K562 (cell line): ENCODE data around the gene BRF1. TPM values are rescaled to one million over a fixed set of nuclear protein-coding genes. Genes with fewer than 3 reads are reported as not detected.

Experiments
- ATAC-seq: fragments of 200-7000 bp; cut with Tn5 transposase; 3 replicates; pipeline ENCODE4 v1.9.1; 2020; ENCODE audit warnings: moderate library complexity
- BruUV-seq: library from RNA; stranded (reverse); fragments of 400-500 nt; replicated peaks from 2 replicates; lab custom pipeline; 2021; lab: Mats Ljungman, UMichigan
- CTCF ChIA-PET: fragments of 300-600 bp; formaldehyde crosslinking; extraction: SDS; loops from one replicate; lab custom pipeline; 2021; ENCODE audit warnings: low intra/inter-chr PET ratio; lab: Yijun Ruan, JAX
- POLR2A ChIA-PET: fragments of 300-600, 350-650 bp; sonication (Branson Sonifier 250); formaldehyde crosslinking; extraction: SDS; loops from one replicate; lab custom pipeline; 2021; ENCODE audit warnings: antibody characterized with exemption, inconsistent platforms; lab: Yijun Ruan, JAX
- DNase-seq, 4 experiments: peaks; one replicate each; pipeline versions ENCODE4 v3.0.0 to v3.0.0-alpha.2; 2011 to 2018; ENCODE audit warnings: low spot score in 3 of 4, mixed read lengths in 3 of 4; ENCODE audit errors: extremely low read depth in 1 of 4
- FAIRE-seq: peaks from 2 replicates; lab custom pipeline; 2011; peaks lifted over from hg19 to GRCh38; lab: Jason Lieb, UNC
- H2AFZ ChIP-seq: 2 replicates; pipeline ENCODE4 v1.6.0; 2011; ENCODE audit warnings: low read depth, low read length, control low read depth, inconsistent platforms
- H3K27ac ChIP-seq: fragments of 200-600 bp; 3 replicates; pipeline ENCODE4 v1.8.0; 2011; ENCODE audit warnings: low read depth, mild to moderate bottlenecking, control low read depth, inconsistent platforms, low read length, moderate library complexity, mixed read lengths; ENCODE audit errors: extremely low read depth
- H3K27me3 ChIP-seq, 2 experiments: fragments of 300-600 bp in 1 of 2; 2 replicates in 1 of 2; 3 replicates in 1 of 2; pipeline versions ENCODE4 v1.6.0 to v1.8.0; 2011; ENCODE audit warnings: inconsistent platforms in 2 of 2, low read length in 2 of 2, mild to moderate bottlenecking in 1 of 2, mixed read lengths in 1 of 2, moderate library complexity in 1 of 2; ENCODE audit not compliant: control insufficient read depth in 2 of 2, insufficient read depth in 2 of 2
- H3K36me3 ChIP-seq: fragments of 300-600 bp; 3 replicates; pipeline ENCODE4 v1.8.0; 2011; ENCODE audit warnings: mild to moderate bottlenecking, low read length, inconsistent platforms; ENCODE audit not compliant: control insufficient read depth, insufficient read depth
- H3K4me1 ChIP-seq, 2 experiments: fragments of 200-600 bp in 1 of 2; replicated peaks in 1 of 2; 2 replicates in 1 of 2; 3 replicates in 1 of 2; pipeline versions ENCODE4 v1.5.1 to v1.8.0; 2011; ENCODE audit warnings: inconsistent platforms in 2 of 2, low read length in 2 of 2, mild to moderate bottlenecking in 1 of 2, mixed read lengths in 1 of 2, moderate library complexity in 1 of 2; ENCODE audit not compliant: control insufficient read depth in 2 of 2, insufficient read depth in 2 of 2
- H3K4me2 ChIP-seq: 2 replicates; pipeline ENCODE4 v1.6.1; 2011; ENCODE audit warnings: low read length, control low read depth, inconsistent platforms, mixed read lengths; ENCODE audit not compliant: insufficient read depth
- H3K4me3 ChIP-seq: fragments of 200-600 bp; sonication (generic), shearing (Covaris generic); 2 replicates; pipeline ENCODE4 v1.5.1; 2016; ENCODE audit warnings: control low read depth, inconsistent platforms
- H3K79me2 ChIP-seq: fragments of 200-600 bp; 3 replicates; pipeline ENCODE4 v1.8.0; 2011; ENCODE audit warnings: low read length, inconsistent platforms; ENCODE audit not compliant: control insufficient read depth, insufficient read depth
- H3K9ac ChIP-seq, 2 experiments: 2 replicates each; pipeline versions ENCODE4 v1.6.0 to v1.6.1; 2011; ENCODE audit warnings: low read depth in 2 of 2, low read length in 2 of 2, control low read depth in 1 of 2, inconsistent platforms in 1 of 2, mild to moderate bottlenecking in 1 of 2, mixed read lengths in 1 of 2; ENCODE audit not compliant: insufficient read depth in 1 of 2
- H3K9me1 ChIP-seq: one replicate; pipeline ENCODE4 v1.6.0; 2011; ENCODE audit warnings: inconsistent platforms, mild to moderate bottlenecking, low read length, moderate library complexity; ENCODE audit not compliant: control insufficient read depth, insufficient read depth
- H3K9me3 ChIP-seq: replicated peaks from 2 replicates; pipeline ENCODE4 v1.5.1; 2011; ENCODE audit warnings: low read depth, low read length, inconsistent platforms; ENCODE audit not compliant: control insufficient read depth, insufficient read depth
- H4K20me1 ChIP-seq: replicated peaks from 2 replicates; pipeline ENCODE4 v1.6.1; 2011; ENCODE audit warnings: low read length, inconsistent platforms, mixed read lengths; ENCODE audit not compliant: control insufficient read depth, insufficient read depth
- FOXA3 ChIP-seq, 2 experiments: fragments of 450-650 bp in 1 of 2; sonication (generic) in 1 of 2; formaldehyde crosslinking; IDR thresholded peaks in 1 of 2; conservative IDR thresholded peaks in 1 of 2; 2 replicates each; pipeline versions ENCODE4 v1.4.0 to v1.8.0; 2020 to 2022; ENCODE audit warnings: mild to moderate bottlenecking in 2 of 2, missing genetic modification reagents in 1 of 2
- MTA3 ChIP-seq: fragments of 450-650 bp; formaldehyde crosslinking; IDR thresholded peaks from 2 replicates; pipeline ENCODE4 v1.6.1; 2017; ENCODE audit warnings: mild to moderate bottlenecking, borderline replicate concordance
- NFE2 ChIP-seq: IDR thresholded peaks from 2 replicates; pipeline ENCODE4 v1.6.1; 2014; ENCODE audit warnings: antibody characterized with exemption, low read depth
- PHB2 ChIP-seq: fragments of 450-650 bp; IDR thresholded peaks from 2 replicates; pipeline ENCODE4 v1.6.1; 2017; ENCODE audit warnings: low read depth
- PURB ChIP-seq: sonication (generic); formaldehyde crosslinking; IDR thresholded peaks from 2 replicates; pipeline ENCODE4 v1.9.0; 2021; ENCODE audit warnings: low read depth, mild to moderate bottlenecking, missing genetic modification reagents
- PYGO2 ChIP-seq: fragments of 450-650 bp; IDR thresholded peaks from 2 replicates; pipeline ENCODE4 v1.6.1; 2016; ENCODE audit warnings: mild to moderate bottlenecking, missing genetic modification characterization, moderate library complexity, missing compliant biosample characterization
- ZNF589 ChIP-seq: fragments of 200-800 bp; sonication (Bioruptor generic); IDR thresholded peaks from 2 replicates; pipeline ENCODE4 v1.6.1; 2016; ENCODE audit warnings: low read depth, missing genetic modification characterization, missing compliant biosample characterization
- ZNF740 ChIP-seq, 3 experiments: fragments of 200-800 bp in 1 of 3; sonication (Bioruptor generic) in 1 of 3; sonication (generic) in 1 of 3; formaldehyde crosslinking in 1 of 3; IDR thresholded peaks; 2 replicates each; pipeline versions ENCODE4 v1.6.1 to v1.8.0; 2016 to 2022; ENCODE audit warnings: mild to moderate bottlenecking in 2 of 3, missing compliant biosample characterization in 2 of 3, missing genetic modification characterization in 2 of 3, missing genetic modification reagents in 1 of 3
- ZNF778 ChIP-seq: fragments of 450-650 bp; formaldehyde crosslinking; IDR thresholded peaks from 2 replicates; pipeline ENCODE4 v1.4.0; 2020; ENCODE audit warnings: mild to moderate bottlenecking, moderate library complexity
- WGBS: fragments of 100-300 bp; shearing (Covaris generic); methylation state at CpG from one replicate; pipeline ENCODE4 v1.1.6; 2016; ENCODE audit warnings: low coverage, mixed read lengths; ENCODE audit not compliant: insufficient coverage; ENCODE audit errors: missing lambda C conversion rate; 5-methylcytosine and 5-hydroxymethylcytosine counted together
- in situ Hi-C: fragments of 300-500 bp; cut with MboI; formaldehyde crosslinking; loops from 4 replicates; pipeline ENCODE4 v1.15.0; 2018; ENCODE audit warnings: inconsistent platforms, mixed read lengths
- intact Hi-C: fragments of 100-400 bp; cut with micrococcal nuclease; formaldehyde crosslinking; loops from 2 replicates; pipeline ENCODE4 v1.14.2; 2022
- polyA plus RNA-seq, 8 experiments: library from polyadenylated mRNA; depleted of rRNA in 4 of 8; stranded (reverse) in 5 of 8; unstranded in 3 of 8; fragments of >200 nt; fragmentation: Nextera tagmentation in 2 of 8; fragmentation: Illumina TruSeq in 1 of 8; extraction: Ambion mirVana in 2 of 8; extraction: Trizol in 1 of 8; gene quantifications; 2 replicates each; pipeline versions ENCODE4 v1.2.1 to v1.2.3, GENCODE V29; 2011 to 2014; ENCODE audit warnings: inconsistent platforms in 1 of 8, missing spikeins in 1 of 8
- total RNA-seq, 7 experiments: library from RNA; depleted of rRNA in 6 of 7; stranded (reverse); fragments of >200 nt in 6 of 7; fragmentation: Illumina TruSeq in 2 of 7; extraction: Trizol in 2 of 7; gene quantifications; 2 replicates each; pipeline versions ENCODE4 v1.2.1 to v1.2.3, GENCODE V29; 2011 to 2021; ENCODE audit warnings: low replicate concordance in 1 of 7

Gene BRF1
- total and polyA plus RNA-seq, 9 of the 15 experiments (the other 6 are each of a cell fraction or from before 2014, with no cell fraction given), result 0.14 to 24.6 (median 8.2) TPM

- Histone ChIP-seq H3K9me1 (no peaks in the 10 kb centered on the region), H3K9ac (peak overlapping the region in 1 of 2 experiments; percentile 17; a peak in 1 of 4 replicates), H3K27me3 (no peaks in the 10 kb centered on the region), H3K9me3 (no peaks in the 10 kb centered on the region), H2AFZ (no peak overlapping the region), H3K27ac (no peak overlapping the region), H3K4me1 (peaks cover 10 to 51% of the 10 kb centered on the region in 2 experiments; a peak in 4 of 5 replicates), H3K36me3 (no peaks in the 10 kb centered on the region), H3K79me2 (no peaks in the 10 kb centered on the region; the same call in 2 of the 3 replicates), H4K20me1 (0 out of 2 replicates have a peak, but pooled peaks cover 3% of the 10 kb centered on the region), H3K4me2 (no peak overlapping the region), H3K4me3 (no peak overlapping the region)
- POLR2A ChIA-PET, result no interaction called here
- in situ Hi-C loops (loop anchor here (10.0 kb wide), 1 partner anchor 83 kb away; no protein-coding TSS in a partner anchor), intact Hi-C loops (no loop called here)
- DNase-seq, result no peak
- WGBS, result 75% methylated on average over 7 of the region's 8 CpGs
- no TSS peak for BruUV-seq
- CTCF ChIA-PET, result no interaction called here
- no peak for FAIRE-seq
- ATAC-seq, result no peak
- TF ChIP-seq ZNF778, result no peak
- no peak for TF ChIP-seq PHB2
- no peak for TF ChIP-seq NFE2
Measured at GRCh38 chr14:105347587-105347968, 46.8 kb upstream of the BRF1 start.

GRCh38 chr14:105346876-105347586 is 46.2 kb upstream of the BRF1 start:
- H3K27ac ChIP-seq, result no peak overlapping the region
- BruUV-seq, result no TSS peak
- intact Hi-C loops (no loop called here), in situ Hi-C loops (loop anchor here (10.0 kb wide), 1 partner anchor 82 kb away; no protein-coding TSS in a partner anchor)
- H3K9me1 ChIP-seq, result no peaks in the 10 kb centered on the region
- H3K9me3 ChIP-seq, result no peaks in the 10 kb centered on the region
- H4K20me1 ChIP-seq, result 0 out of 2 replicates have a peak, but pooled peaks cover 3% of the 10 kb centered on the region
- TF ChIP-seq PYGO2 (tag) (no peak), ZNF740 (CRISPR knock-in tag; IDR thresholded peaks at IDR 0.05) (peak; percentile 39; the same call in 1 of the 2 replicates), ZNF740 (tag; IDR thresholded peaks at IDR 0.05) (no peak), PURB (CRISPR knock-in tag) (no peak), MTA3 (no peak), ZNF589 (CRISPR knock-in tag) (no peak), FOXA3 (CRISPR knock-in tag; conservative IDR thresholded peaks at IDR 0.05 in 1 of 2, IDR thresholded peaks at IDR 0.05 in 1 of 2) (no peak)
- H3K4me2 ChIP-seq, result no peak overlapping the region
- H3K9ac ChIP-seq, result no peak overlapping the region
- WGBS, result 67% methylated on average over 7 of the region's 18 CpGs
- ChIA-PET POLR2A (no interaction called here), CTCF (no interaction called here)
- DNase-seq (peak in 2 of 4 experiments; percentile 35 to 37), FAIRE-seq (no peak), ATAC-seq (no peak)
- peaks cover 9 to 47% of the 10 kb centered on the region in 2 experiments; a peak in 4 of 5 replicates for H3K4me1 ChIP-seq
- no peaks in the 10 kb centered on the region; the same call in 2 of the 3 replicates for H3K79me2 ChIP-seq
- H3K4me3 ChIP-seq, result no peak overlapping the region
- H3K27me3 ChIP-seq, result no peaks in the 10 kb centered on the region
- H2AFZ ChIP-seq, result no peak overlapping the region
- no peaks in the 10 kb centered on the region for H3K36me3 ChIP-seq
